HG03520 (cell line): ENCODE results near the gene RPTN.

ENCODE experiments used
- ATAC-seq: cut with Tn5 transposase; IDR thresholded peaks from one replicate; pipeline ENCODE4 v1.9.1; 2021; ENCODE audit warnings: mild to moderate bottlenecking, moderate library complexity; ENCODE audit not compliant: unreplicated experiment

RPTN gene

DNA sequence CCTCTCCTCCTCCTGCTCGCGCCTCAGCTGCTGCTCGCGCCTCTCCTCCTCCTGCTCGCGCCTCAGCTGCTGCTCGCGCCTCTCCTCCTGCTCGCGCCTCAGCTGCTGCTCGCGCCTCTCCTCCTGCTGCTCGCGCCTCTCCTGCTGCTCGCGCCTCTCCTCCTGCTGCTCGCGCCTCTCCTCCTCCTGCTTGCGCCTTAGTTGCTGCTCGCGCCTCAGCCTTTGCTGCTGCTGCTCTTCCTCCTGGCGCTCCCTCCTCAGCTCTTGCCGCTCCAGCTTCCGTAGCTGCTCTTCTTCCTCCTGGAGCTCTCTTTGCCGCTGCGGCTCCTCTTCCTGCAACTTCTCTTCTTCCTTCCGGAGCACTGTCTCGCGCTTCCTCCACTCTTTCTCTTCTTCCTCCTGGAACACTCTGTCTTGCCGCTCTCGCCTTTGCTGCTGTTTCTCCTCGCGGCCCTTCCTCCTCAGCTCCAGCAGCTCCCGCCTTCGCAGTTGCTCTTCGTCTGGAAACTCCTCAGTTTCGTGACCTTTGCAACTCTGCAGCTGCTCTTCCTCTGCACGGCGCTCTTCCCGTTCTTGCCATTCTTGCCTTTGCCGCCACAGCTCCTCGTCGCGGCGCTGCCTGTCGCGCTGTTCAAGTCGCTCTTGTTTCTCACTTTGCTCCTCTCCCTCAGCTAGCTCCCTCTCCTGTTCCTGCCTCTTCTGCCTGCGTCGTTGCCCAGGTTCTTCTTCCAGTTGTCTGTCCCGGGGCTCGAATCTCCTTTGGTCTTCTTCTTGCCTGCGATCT, 46.7 kb downstream of the RPTN start:
- no peak for ATAC-seq

DNA sequence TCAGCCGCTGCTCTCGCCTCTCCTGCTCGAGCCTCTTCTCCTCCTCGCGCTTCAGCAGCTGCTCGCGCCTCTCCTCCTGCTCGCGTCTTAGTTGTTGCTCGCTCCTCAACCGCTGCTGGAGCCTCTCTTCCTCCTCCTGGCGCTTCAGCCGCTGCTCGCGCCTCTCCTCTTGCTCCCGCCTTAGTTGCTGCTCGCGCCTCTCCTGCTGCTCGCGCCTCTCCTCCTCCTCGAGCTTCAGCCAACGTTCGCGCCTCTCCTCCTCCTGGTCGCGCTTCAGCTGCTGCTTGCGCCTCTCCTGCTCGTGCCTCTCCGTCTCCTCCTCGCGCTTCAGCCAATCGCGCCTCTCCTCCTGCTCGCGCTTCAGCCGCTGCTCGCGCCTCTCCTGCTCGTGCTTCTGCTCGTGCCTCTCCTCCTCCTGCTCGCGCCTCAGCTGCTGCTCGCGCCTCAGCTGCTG, 47.5 kb downstream of the RPTN start:
- ATAC-seq: no peak

GRCh38 chr1:152110860-152111514, 48.0 kb downstream of the RPTN start:
- ATAC-seq: no peak

- no peak for ATAC-seq
Measured at GRCh38 chr1:152110365-152110859, 48.6 kb downstream of the RPTN start.

DNA sequence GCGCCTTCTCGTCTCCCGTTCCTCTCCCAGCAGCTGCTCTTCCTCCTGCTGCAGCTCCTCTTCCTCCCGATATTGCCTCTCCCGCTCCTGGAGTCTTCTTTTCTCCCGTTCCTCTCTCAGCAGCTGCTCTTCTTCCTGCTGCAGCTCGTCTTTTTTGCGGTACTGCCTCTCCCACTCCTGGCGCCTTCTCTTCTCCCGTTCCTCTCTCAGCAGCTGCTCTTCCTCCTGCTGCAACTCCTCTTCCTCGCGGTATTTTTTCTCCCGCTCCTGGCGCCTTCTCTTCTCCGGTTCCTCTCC, 49.1 kb downstream of the RPTN start:
- no peak for ATAC-seq

GRCh38 chr1:152109231-152109997, 49.6 kb downstream of the RPTN start:
- ATAC-seq: no peak

GRCh38 chr1:152108882-152109222, 50.2 kb downstream of the RPTN start:
- ATAC-seq: no peak

- no peak for ATAC-seq
Measured at GRCh38 chr1:152107984-152108881, 50.8 kb downstream of the RPTN start.

DNA sequence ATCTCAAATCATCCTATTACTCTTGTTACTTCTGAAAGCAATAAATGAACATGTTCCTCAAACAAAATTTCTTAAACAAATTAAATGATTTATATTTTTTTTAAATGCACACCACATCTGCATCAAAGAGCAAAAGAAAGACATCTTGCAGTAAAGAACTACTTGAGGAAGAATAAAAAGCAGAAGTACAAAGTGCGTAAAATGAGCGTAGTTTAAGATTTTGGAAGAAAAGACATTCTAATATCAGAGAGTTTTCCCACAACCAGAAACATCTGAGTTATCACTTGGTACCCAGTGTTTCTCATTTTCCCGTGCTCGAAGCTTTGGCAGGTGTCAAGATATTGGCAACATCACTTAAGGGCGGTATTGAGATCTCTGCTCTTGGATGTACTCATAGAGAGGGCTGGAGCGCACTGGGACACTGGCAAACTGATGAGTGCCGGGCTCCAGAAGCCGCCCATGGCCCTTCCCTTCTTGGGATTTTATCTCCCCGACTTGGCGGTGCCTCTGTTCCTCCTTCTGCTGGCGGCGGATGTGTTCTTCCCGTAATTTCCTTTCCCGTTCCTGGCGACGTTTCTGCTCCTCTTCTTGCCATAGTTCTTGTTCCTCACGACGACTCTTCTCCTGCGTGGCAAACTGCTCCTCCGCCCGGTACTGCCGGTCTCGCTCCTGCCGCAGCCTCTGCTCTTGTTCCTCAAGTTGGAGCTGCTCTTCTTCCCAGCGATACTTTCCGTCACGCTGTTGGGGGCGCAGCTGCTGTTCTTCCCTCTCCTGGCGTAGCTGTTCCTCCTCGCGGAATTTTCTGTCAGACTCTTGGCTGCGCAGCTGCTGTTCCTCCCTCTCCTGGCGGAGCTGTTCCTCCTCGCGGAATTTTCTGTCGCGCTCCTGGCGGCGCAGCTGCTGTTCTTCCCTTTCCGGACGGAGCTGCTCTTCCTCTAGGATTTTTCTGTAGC, 51.7 kb downstream of the RPTN start:
- ATAC-seq: no peak

- no peak for ATAC-seq
Measured at GRCh38 chr1:152104854-152105253, 54.2 kb downstream of the RPTN start.
